ENCODE results near the gene THAP6. TPM values are rescaled to one million over a fixed set of nuclear protein-coding genes. Genes with fewer than 3 reads are reported as not detected.

The THAP6 gene, protein sequence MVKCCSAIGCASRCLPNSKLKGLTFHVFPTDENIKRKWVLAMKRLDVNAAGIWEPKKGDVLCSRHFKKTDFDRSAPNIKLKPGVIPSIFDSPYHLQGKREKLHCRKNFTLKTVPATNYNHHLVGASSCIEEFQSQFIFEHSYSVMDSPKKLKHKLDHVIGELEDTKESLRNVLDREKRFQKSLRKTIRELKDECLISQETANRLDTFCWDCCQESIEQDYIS
- 7.6 and 8.3 TPM in 2 replicates for total RNA-seq

DNA sequence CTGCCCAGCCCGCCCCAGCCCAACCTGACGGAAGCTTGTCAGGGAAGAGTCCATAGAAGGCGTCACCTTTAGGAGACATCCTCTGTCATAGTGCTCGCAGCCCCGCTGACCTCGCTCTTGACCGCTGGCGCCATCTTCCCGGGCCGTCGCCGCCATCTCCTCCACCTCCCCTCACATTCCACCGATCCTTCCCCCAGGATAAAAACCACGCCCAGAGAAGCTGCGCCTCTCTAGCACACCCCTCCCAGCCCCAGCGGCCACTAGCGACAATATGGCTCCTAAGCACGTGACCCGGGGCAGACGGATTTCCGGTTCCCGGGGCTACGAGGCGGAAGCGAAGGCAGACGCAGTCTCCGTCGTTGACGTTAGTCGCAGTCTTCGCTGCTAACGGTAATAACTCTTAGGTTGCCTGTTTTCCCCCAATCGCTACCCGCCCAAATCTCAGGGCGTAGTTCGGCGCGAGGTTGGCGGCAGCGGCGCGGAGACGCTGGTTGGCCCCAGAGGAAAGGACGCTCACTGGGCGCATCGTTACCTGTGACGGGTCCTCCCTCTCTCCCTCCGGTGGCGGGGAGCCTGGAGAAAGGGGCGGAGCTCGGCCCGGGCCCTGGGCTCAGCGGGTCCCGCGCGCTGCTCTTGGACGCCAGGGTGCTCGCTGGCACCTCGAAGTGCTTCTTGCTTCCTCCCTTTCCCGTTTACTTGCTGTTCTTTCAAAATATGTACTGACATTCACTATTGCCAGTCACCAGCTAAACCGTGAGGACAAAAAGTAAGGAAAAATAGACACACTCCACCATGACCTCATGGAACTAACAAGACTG is at the start of gene THAP6, which contains the start of gene RCHY1:
THAP6 (plus strand) TSS at position 343 of the 818 bp plus-strand sequence. CDS start 980 bp downstream, outside the sequence.
RCHY1 (minus strand) TSS at position 273 of the 818 bp plus-strand sequence; CDS start at position 156, 117 bp downstream.

DNA sequence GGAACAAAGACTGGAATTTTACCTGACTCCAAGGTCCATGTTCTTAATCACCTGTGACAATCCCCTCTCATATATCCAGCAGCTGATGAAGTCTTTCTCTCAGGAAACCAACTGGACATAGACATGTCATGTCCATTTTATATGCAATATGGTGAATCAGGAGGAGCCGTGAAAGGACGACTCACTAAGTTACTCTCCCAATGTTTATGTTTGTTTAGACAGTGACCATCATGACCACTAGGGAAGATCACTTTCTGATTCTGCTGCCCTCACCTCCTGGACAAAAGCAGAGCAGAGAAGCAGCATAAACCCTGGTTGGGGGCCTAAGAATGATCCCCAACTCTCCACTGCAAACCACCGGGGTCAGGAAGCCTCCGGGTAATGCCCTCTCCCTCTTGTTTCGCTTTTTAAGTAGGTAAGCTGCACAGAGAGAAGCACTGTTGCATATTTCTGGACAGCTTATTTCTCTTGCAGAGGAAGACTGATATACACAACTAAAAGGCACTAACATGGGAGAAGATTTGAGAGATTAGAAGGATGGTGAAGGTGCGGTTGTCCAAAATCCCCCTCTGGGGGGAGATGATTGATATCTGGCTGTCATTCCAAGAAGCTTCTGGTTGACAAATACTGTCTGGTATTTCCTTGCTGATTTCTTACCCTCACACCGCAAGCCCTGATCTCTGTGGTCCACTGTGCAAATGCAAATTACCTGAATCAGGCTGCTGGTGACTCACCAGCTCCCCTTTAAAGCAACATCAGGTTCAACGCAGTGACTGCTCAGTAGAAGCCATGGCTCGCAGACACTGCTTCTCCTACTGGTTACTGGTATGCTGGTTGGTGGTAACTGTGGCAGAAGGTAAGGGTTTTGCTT is 41.3 kb downstream of the THAP6 start, which contains the start of gene ODAPH:
ODAPH (plus strand) TSS at position 773 of the 871 bp plus-strand sequence; CDS start at position 790, 17 bp downstream.

Other genes starting within 250 kb of the THAP6 start
- gene RCHY1, start 70 bp upstream of the THAP6 start, total RNA-seq: 12.8 and 14.7 TPM in 2 replicates
- gene ODAPH, start 41.6 kb downstream of the THAP6 start, total RNA-seq: not detected in 2 replicates
- gene CDKL2, start 116.1 kb downstream of the THAP6 start, total RNA-seq: 0.46 and 0.62 TPM in 2 replicates
- gene G3BP2, start 158.9 kb downstream of the THAP6 start, total RNA-seq: 95.7 and 99.7 TPM in 2 replicates
- 71.0 and 75.2 TPM in 2 replicates for gene USO1, start 210.1 kb downstream of the THAP6 start, total RNA-seq

Data from hair follicular keratinocyte (primary cell).